PC-3 (cell line): Measurements from ENCODE around the gene SHLD1. TPM values are rescaled to one million over a fixed set of nuclear protein-coding genes. Genes with fewer than 3 reads are reported as not detected.

ENCODE experiments used
- ATAC-seq: fragments of 200-7000 bp; cut with Tn5 transposase; 2 replicates; pipeline ENCODE4 v1.9.1; 2020; ENCODE audit warnings: mild to moderate bottlenecking, moderate library complexity
- BruUV-seq: library from RNA; stranded (reverse); fragments of 400-500 nt; replicated peaks from 2 replicates; lab custom pipeline; 2021; lab: Mats Ljungman, UMichigan
- CTCF ChIA-PET: fragments of 300-600 bp; sonication (Branson Sonifier 250); formaldehyde crosslinking; loops from one replicate; lab custom pipeline; 2022; ENCODE audit warnings: antibody characterized with exemption; lab: Charles Lee
- POLR2A ChIA-PET: fragments of 300-600 bp; sonication (Branson Sonifier 250); formaldehyde crosslinking; loops from one replicate; lab custom pipeline; 2022; ENCODE audit warnings: antibody characterized with exemption; ENCODE audit not compliant: unreplicated experiment; lab: Charles Lee
- DNase-seq: peaks from one replicate; pipeline ENCODE4 v3.0.0-alpha.2; 2015
- H2AFZ ChIP-seq: fragments of 300-600 bp; sonication (generic); 2 replicates; pipeline ENCODE4 v1.6.0; 2016; ENCODE audit warnings: antibody characterized with exemption, low read length
- H3F3A ChIP-seq: fragments of 300-600 bp; sonication (generic); one replicate; pipeline ENCODE4 v1.6.0; 2017; ENCODE audit warnings: antibody characterized with exemption, low read length, control low read depth, mild to moderate bottlenecking; ENCODE audit not compliant: unreplicated experiment
- H3K27ac ChIP-seq: fragments of 300-600 bp; sonication (generic); 2 replicates; pipeline ENCODE4 v1.5.1; 2016; ENCODE audit warnings: mild to moderate bottlenecking, low read length
- H3K27me3 ChIP-seq: fragments of 300-600 bp; sonication (generic); 2 replicates; pipeline ENCODE4 v1.6.1; 2016; ENCODE audit warnings: low read length, mixed read lengths
- H3K36me3 ChIP-seq: fragments of 300-600 bp; sonication (generic); 2 replicates; pipeline ENCODE4 v1.6.1; 2016; ENCODE audit warnings: low read depth, mixed run types, low read length, mixed read lengths
- H3K4me1 ChIP-seq: fragments of 300-600 bp; sonication (generic); 2 replicates; pipeline ENCODE4 v1.5.1; 2016; ENCODE audit warnings: low read length; ENCODE audit not compliant: insufficient read depth
- H3K4me2 ChIP-seq: fragments of 300-600 bp; sonication (generic); 2 replicates; pipeline ENCODE4 v1.6.0; 2016; ENCODE audit warnings: low read length
- H3K4me3 ChIP-seq: fragments of 300-600 bp; sonication (generic); 2 replicates; pipeline ENCODE4 v1.5.1; 2016; ENCODE audit warnings: mild to moderate bottlenecking, low read length, mixed read lengths
- H3K79me2 ChIP-seq: fragments of 300-600 bp; sonication (generic); 2 replicates; pipeline ENCODE4 v1.6.1; 2017; ENCODE audit warnings: low read length, mixed read lengths
- H3K9ac ChIP-seq: fragments of 300-600 bp; sonication (generic); 2 replicates; pipeline ENCODE4 v1.6.0; 2016; ENCODE audit warnings: mild to moderate bottlenecking, low read length
- H3K9me2 ChIP-seq: fragments of 300-600 bp; sonication (generic); replicated peaks from 2 replicates; pipeline ENCODE4 v1.6.1; 2016; ENCODE audit warnings: mixed run types, low read length, mixed read lengths
- H3K9me3 ChIP-seq: fragments of 300-600 bp; sonication (generic); 2 replicates; pipeline ENCODE4 v1.6.1; 2016; ENCODE audit warnings: low read length, mixed read lengths
- H4K20me1 ChIP-seq: fragments of 300-600 bp; sonication (generic); 2 replicates; pipeline ENCODE4 v1.6.1; 2016; ENCODE audit warnings: low read length, mixed read lengths
- EZH2 ChIP-seq: fragments of 300-600 bp; sonication (generic); IDR thresholded peaks from one replicate; pipeline ENCODE4 v1.6.1; 2017; ENCODE audit warnings: antibody characterized with exemption, mild to moderate bottlenecking, low read length; ENCODE audit not compliant: unreplicated experiment
- EZH2phosphoT487 ChIP-seq: fragments of 300-600 bp; sonication (generic); IDR thresholded peaks from 2 replicates; pipeline ENCODE4 v1.6.1; 2018; ENCODE audit warnings: mild to moderate bottlenecking, antibody characterized with exemption, low read length, borderline replicate concordance
- intact Hi-C: fragments of 100-400 bp; cut with micrococcal nuclease; formaldehyde crosslinking; loops from 2 replicates; pipeline ENCODE4 v1.9.0; 2023
- total RNA-seq: library from RNA; depleted of rRNA; stranded (reverse); fragments of >200 nt; gene quantifications from 2 replicates; pipeline ENCODE4 v1.2.3, GENCODE V29; 2014
- TF ChIP-seq, protein P1 (sequence below): fragments of 300-600 bp; sonication (generic); conservative IDR thresholded peaks from 2 replicates; pipeline ENCODE4 v1.5.1; 2017; ENCODE audit warnings: antibody characterized with exemption, low read depth, mild to moderate bottlenecking, low read length

The SHLD1 gene
- total RNA-seq, 1 experiment from 2014 or later, result 3.4 TPM

DNA sequence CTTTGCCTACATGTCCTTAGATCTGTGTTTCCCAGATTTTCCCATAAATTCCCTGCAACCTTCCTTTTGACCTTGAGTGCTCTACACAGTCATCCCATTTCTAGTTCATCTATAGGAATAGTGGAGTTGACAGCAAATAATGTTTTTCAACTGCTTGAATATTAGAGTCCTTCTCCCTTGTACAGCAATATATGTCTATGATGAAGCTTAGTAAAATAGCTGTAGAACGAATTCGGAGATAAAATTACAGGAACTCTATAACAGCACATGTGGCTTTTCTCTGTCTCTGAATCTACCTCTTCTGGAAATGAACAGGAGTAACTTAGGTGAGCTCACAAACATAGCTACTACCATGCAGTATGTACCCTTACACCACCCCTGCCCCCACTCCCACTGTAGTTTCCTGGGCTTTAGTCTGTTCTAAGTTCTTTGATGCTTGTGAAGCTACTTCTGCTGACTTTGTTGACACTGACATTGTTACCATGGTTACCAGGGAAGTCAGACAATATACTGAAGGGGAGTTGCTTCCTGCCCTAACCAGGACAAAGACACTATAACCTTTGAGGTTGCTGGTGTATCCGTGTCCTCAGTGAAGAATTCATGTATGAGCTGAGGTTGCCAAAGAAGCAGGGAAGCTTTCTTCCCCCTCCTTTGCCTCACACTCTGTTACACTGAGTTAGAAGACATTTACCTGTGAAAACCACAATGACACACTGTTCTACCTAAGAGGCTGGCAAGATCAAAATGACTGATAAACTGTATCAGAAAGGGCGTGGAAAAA, 35.8 kb upstream of the SHLD1 start:
- H3K27ac ChIP-seq, result peak overlapping the region; percentile 68
- no peak for TF ChIP-seq EZH2
- TF ChIP-seq, protein P1, sequence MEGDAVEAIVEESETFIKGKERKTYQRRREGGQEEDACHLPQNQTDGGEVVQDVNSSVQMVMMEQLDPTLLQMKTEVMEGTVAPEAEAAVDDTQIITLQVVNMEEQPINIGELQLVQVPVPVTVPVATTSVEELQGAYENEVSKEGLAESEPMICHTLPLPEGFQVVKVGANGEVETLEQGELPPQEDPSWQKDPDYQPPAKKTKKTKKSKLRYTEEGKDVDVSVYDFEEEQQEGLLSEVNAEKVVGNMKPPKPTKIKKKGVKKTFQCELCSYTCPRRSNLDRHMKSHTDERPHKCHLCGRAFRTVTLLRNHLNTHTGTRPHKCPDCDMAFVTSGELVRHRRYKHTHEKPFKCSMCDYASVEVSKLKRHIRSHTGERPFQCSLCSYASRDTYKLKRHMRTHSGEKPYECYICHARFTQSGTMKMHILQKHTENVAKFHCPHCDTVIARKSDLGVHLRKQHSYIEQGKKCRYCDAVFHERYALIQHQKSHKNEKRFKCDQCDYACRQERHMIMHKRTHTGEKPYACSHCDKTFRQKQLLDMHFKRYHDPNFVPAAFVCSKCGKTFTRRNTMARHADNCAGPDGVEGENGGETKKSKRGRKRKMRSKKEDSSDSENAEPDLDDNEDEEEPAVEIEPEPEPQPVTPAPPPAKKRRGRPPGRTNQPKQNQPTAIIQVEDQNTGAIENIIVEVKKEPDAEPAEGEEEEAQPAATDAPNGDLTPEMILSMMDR, result no peak
- no peak for TF ChIP-seq EZH2phosphoT487
- H3K4me3 ChIP-seq, result no peak overlapping the region
- no peaks in the 10 kb centered on the region for H3K79me2 ChIP-seq
- peaks cover 26% of the 10 kb centered on the region for H3K4me1 ChIP-seq
- intact Hi-C loops, result no loop called here
- H3K9me3 ChIP-seq, result no peaks in the 10 kb centered on the region
- no peak overlapping the region for H2AFZ ChIP-seq
- peak; percentile 86 for ATAC-seq
- no peaks in the 10 kb centered on the region for H3K9me2 ChIP-seq
- no peaks in the 10 kb centered on the region for H3K27me3 ChIP-seq
- DNase-seq, result peak; percentile 76
- BruUV-seq, result no TSS peak
- H3K36me3 ChIP-seq, result no peaks in the 10 kb centered on the region
- CTCF ChIA-PET, result interaction anchor here (0.5 to 1.2 kb wide), 3 partner anchors 73 to 157 kb away, joined by 3 to 8 read pairs (median 3); no protein-coding TSS in a partner anchor
- no peaks in the 10 kb centered on the region for H4K20me1 ChIP-seq
- H3K9ac ChIP-seq, result peak overlapping the region; percentile 3; the same call in 1 of the 2 replicates
- peak overlapping the region; percentile 23 for H3K4me2 ChIP-seq
- no peaks in the 10 kb centered on the region for H3F3A ChIP-seq
- POLR2A ChIA-PET, result interaction anchor here (0.6 to 0.7 kb wide), 2 partner anchors 66 to 124 kb away, joined by 3 read pairs; no protein-coding TSS in a partner anchor

DNA sequence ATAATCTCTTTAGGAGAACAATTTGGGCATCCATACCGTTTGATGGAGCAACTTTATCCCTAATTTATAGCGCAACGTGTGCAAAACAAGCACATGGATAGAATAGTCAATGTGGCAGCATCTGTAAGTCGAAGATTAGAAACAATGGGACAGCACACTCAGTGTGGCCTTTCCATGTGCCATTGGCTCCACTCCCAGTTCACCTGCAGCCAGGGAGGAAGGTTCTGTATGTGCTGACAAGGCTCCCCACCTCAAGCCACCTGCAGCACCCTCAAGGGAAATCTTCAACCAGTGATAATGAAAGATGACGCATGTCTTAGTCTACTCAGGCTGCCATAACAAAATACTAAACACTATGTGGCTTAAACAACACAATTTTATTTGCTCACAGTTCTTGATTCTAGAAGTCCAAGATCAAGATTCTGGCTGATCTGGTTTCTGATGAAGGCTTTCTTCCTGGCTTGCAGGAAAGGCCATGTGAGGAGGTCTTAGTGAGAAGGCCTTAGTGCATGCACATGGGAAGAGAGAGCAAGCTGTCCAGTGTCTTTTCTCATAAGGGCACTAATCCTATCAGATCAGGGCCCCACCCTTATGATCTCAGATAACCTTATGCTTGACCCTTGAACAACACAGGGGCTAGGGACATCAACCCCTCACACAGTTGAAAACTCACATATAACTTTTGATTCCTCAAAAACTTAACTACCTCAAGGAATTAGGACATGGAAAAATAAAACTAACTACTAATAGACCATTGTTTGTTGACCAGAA, 34.9 kb upstream of the SHLD1 start:
- H3K4me2 ChIP-seq, result peak overlapping the region; percentile 17
- H3K9ac ChIP-seq, result no peak overlapping the region; the same call in 1 of the 2 replicates
- no peaks in the 10 kb centered on the region for H3K27me3 ChIP-seq
- no peak overlapping the region for H2AFZ ChIP-seq
- TF ChIP-seq EZH2phosphoT487 (no peak), EZH2 (no peak)
- TF ChIP-seq, protein P1, result no peak
- DNase-seq, result peak; percentile 50
- ChIA-PET CTCF (interaction anchor here (1.0 to 1.2 kb wide), 2 partner anchors 72 to 158 kb away, joined by 3 read pairs; no protein-coding TSS in a partner anchor), POLR2A (interaction anchor here (0.6 to 0.7 kb wide), 3 partner anchors 67 to 281 kb away, joined by 3 to 4 read pairs (median 3); no protein-coding TSS in a partner anchor)
- no peaks in the 10 kb centered on the region for H3K9me2 ChIP-seq
- no peak overlapping the region for H3K4me3 ChIP-seq
- no peaks in the 10 kb centered on the region for H3F3A ChIP-seq
- intact Hi-C loops, result no loop called here
- no peak; the same call in 1 of the 2 replicates for ATAC-seq
- H3K79me2 ChIP-seq, result no peaks in the 10 kb centered on the region
- H4K20me1 ChIP-seq, result no peaks in the 10 kb centered on the region
- BruUV-seq, result no TSS peak
- H3K36me3 ChIP-seq, result no peaks in the 10 kb centered on the region
- peak overlapping the region; percentile 68 for H3K27ac ChIP-seq
- H3K4me1 ChIP-seq, result peaks cover 32% of the 10 kb centered on the region
- no peaks in the 10 kb centered on the region for H3K9me3 ChIP-seq
